HG02981 (cell line): Measurements from ENCODE around the gene SCGN.

Experiments used
- ATAC-seq: cut with Tn5 transposase; IDR thresholded peaks from one replicate; pipeline ENCODE4 v1.9.1; 2021; ENCODE audit warnings: mild to moderate bottlenecking, moderate library complexity; ENCODE audit not compliant: unreplicated experiment

Gene SCGN

GRCh38 chr6:25640446-25640845 is 11.6 kb upstream of the SCGN start:
- no peak for ATAC-seq

GRCh38 chr6:25640891-25641290 is 11.1 kb upstream of the SCGN start:
- no peak for ATAC-seq

GRCh38 chr6:25641377-25641776 is 10.6 kb upstream of the SCGN start:
- ATAC-seq = no peak

GRCh38 chr6:25641940-25642666 is 9.9 kb upstream of the SCGN start:
- ATAC-seq = no peak

GRCh38 chr6:25642667-25643328 is 9.2 kb upstream of the SCGN start:
- ATAC-seq = no peak

GRCh38 chr6:25645916-25646315 is 6.1 kb upstream of the SCGN start:
- ATAC-seq = no peak

DNA sequence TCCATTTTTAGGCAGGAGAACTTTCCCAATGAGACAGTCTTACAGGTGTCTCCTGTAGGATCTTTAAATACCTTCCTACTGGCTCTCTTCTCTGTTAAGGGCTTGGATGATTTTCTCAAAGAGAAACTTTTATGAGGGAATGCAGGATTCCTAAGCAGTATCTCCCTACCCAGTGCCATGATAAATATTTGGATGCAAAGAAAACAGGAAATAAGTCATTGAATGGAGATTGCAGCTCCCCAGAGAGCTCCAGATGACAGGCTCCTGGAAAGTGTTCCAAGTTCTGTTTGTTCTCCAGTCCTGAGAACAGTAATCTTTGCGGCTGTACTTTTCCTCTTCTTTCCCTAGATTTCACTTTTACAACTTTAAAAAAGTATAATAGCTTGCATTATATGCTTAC is 2.4 kb upstream of the SCGN start:
- no peak for ATAC-seq

GRCh38 chr6:25655723-25656122 is 3.7 kb downstream of the SCGN start:
- ATAC-seq = no peak

DNA sequence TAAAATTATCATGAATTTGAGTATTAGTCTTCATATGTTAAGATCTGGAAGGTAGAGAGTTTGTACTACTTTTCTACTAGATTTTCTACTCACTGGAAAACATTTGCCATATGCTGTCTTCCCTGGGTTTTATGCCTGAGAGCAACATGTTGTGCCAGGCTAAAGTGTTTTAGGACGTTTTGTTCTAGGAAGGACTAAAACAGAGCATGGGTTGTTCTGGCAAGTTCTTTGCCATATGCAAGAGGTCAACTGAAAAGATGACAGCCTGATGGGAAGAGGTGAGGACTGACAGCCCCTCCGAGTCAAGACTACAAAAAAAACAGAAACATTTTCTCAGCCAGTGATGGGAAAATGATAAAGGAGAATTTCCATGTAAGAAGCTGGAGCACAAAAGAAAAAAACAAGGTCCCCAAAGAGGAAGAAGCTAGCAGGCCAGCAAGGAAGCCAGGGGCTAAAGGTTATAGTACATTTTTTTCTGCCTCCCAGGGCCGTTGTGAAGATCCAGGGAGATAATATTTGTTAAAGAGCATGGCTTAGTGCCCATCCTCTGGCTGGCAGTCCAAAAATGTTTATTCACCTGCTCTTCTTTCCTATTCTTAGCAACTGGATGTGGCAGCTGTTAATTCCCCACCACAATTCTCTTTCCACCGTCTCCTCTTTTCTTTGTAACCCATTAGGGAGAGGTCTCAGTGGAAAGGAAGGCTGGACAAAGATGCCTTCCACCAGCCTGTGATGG is 7.8 kb downstream of the SCGN start:
- no peak for ATAC-seq

GRCh38 chr6:25660512-25660911 is 8.5 kb downstream of the SCGN start:
- ATAC-seq = no peak

DNA sequence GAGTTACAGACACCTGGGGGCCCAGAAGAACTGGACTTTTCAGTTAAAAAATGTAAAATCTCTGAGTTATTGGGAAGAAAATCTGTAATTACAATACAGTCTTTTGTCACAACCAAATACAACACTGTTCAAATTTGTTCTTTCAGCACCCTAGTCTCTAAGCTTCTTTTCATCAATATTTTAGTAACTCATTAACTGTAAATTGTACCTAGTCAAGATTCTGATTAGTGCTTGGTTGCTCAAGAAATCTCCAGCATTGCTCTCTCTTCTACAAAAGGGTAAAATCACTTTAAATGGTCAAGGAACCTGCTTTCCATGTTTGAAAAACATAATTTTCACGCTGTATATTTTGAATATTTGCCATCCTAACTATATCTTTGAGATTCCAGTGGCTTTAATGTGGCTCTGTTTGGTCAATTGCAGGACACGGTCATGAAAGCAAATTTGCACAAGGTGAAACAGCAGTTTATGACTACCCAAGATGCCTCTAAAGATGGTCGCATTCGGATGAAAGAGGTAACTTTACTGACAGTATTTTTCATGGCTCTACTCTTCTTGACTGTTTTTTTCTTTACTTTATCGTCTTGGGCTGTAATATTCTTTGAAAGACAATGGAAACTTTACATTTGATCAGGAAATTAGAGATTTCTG is 9.2 kb downstream of the SCGN start:
- ATAC-seq = no peak

- no peak for ATAC-seq
Measured at GRCh38 chr6:25665455-25665854, 13.4 kb downstream of the SCGN start.

GRCh38 chr6:25669413-25669812 is 17.4 kb downstream of the SCGN start:
- ATAC-seq = no peak

DNA sequence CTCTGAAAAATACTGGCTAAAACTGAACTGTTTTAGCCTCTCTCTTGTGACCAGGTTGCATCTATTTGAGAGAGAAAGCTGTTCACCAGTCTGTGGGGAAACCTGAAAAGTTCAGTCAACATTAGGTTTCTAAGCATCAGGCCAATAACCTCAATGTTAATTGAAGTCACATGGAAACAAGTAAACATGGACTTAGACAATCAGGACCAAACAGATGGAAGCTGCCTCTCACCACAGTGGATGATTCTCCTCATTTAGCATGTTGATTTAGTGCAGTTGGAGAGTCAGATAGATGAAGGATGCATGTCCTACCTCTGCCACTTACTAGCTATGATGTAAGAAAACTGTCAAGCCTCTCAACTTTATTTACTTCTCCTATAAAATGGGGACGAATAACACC is 18.2 kb downstream of the SCGN start:
- ATAC-seq = no peak

DNA sequence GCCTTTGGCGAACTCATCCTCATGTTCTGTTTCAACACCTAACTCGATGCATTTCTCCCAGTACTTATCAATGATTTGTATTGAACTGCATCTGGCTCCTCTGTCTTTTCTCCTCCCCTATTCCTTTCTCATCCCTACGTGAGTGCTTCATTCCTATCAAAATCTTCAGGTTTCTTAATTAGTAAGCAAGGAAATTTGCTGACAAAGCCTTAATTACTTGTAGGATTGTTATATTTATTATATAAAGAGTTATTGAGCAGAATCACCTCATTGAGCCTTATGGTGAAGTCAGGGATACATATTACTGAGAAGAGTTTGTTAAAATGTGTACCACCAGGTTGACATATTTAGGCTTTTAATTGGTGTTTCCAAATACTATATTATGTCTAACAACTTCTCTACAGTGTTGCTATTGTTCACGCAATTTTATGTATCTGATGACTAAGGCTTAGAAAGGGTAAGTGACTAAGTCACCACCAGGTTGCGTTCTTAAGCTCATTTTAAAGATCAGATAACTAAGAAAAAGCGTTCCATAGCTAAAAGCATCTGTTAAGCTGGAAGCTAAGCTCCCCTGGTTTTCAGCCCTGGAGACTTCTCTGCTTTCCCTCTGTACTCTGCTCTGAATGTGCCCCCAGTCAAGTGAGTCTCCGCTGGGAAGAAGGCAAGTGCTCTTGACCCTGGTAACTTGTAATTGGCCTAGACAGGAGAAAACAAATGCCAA is 18.9 kb downstream of the SCGN start:
- ATAC-seq = no peak

- no peak for ATAC-seq
Measured at GRCh38 chr6:25671652-25672051, 19.6 kb downstream of the SCGN start.

DNA sequence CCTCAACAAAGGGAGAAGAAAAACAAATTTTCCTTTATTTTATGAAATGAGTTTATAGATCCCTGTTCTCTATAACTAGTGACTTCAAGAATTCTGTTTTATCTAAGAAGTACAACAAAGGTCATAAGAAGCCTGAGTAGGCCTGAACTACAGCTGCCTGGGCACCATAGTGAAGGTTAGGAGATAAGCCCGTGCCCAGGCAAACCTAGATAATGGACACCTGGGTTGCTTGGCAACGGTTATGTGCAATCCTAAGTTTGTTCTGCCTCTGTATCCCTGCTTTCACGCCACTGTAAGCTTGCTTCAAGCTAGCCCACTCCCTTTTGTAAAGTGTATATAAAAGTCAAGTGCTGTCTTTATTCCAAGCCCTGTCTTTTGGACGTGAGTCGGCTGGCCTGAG is 23.2 kb downstream of the SCGN start:
- no peak for ATAC-seq

DNA sequence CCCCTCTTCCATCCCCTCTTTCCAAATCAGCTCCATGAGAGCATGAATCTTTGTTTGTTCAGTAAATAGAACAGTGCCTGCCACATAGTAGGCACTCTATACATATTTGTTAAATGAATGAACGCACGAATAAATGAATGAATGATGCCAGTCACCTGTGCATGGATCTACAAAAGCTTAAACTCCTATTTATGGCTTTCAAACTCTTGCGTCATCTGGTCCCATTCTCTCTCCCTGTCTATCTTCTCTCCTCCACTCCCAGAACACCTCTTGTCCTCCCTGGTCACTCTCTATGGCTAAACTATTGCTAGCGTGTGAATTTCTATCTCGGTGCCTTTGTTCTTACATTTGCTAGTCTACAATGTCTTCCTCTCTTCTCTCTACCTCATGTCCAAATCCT is 24.8 kb downstream of the SCGN start:
- ATAC-seq = no peak

GRCh38 chr6:25681848-25682247 is 29.8 kb downstream of the SCGN start:
- no peak for ATAC-seq

DNA sequence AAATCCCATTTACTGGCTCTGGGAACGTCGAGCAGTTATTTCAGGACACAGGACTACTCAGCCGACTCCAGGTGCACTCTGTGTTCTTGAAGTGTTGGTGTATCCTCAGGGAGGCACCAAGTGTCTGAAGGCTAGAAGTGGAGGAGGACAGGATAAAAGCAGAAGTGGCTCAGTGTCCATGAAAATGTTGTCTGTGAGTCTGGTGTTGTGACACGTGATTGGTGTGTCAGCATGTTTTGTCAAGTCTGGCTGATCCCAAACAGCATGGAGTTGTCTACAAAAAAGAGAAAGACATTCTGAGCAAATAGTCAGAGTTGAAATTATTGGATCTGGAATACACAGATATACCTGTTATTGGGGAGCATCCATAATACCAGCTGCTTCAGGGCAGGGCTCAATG is 30.3 kb downstream of the SCGN start:
- no peak for ATAC-seq

DNA sequence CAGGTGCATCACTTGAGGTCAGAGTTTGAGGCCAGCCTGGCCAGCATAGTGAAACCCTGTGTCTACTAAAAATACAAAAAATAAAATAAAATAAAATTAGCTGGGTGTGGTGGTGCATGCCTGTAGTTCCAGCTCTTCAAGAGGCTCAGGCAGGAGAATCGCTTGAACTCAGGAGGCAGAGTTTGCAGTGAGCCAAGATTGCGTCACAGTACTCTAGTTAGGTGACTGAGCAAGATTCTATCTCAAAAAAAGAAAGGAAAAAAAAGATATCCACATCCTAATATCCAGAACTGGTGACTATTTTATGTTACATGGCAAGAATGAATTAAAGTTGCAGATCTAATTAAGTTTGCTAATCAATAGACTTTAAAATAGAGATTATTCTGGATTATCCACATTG is 32.5 kb downstream of the SCGN start:
- ATAC-seq = no peak
